ENCODE data around the gene PTPRQ.
A peak's percentile ranks its signal among the peaks of the same experiment; 100 is the strongest.

Gene PTPRQ

GRCh38 chr12:80493466-80493865 is 49.4 kb downstream of the PTPRQ start:
- no peak for DNase-seq (ENCODE audit: extremely low read depth, low read depth)
- no peak for TF ChIP-seq CTCF (IDR thresholded peaks at IDR 0.05; ENCODE audit: low read depth, low read length)

- TF ChIP-seq CTCF (IDR thresholded peaks at IDR 0.05; ENCODE audit: low read depth, low read length), result no peak
- DNase-seq (ENCODE audit: extremely low read depth, low read depth), result no peak
Observed at GRCh38 chr12:80494836-80495235, 50.8 kb downstream of the PTPRQ start.

GRCh38 chr12:80498059-80498728 is 54.2 kb downstream of the PTPRQ start:
- TF ChIP-seq CTCF (IDR thresholded peaks at IDR 0.05; ENCODE audit: low read depth, low read length), result no peak
- DNase-seq (ENCODE audit: extremely low read depth, low read depth), result no peak

- no peak for DNase-seq (ENCODE audit: extremely low read depth, low read depth)
- no peak for TF ChIP-seq CTCF (IDR thresholded peaks at IDR 0.05; ENCODE audit: low read depth, low read length)
Observed at GRCh38 chr12:80504389-80505163, 60.5 kb downstream of the PTPRQ start.

- no peak for TF ChIP-seq CTCF (IDR thresholded peaks at IDR 0.05; ENCODE audit: low read depth, low read length)
- DNase-seq (ENCODE audit: extremely low read depth, low read depth), result peak; percentile 19
Observed at GRCh38 chr12:80509781-80510556, 65.9 kb downstream of the PTPRQ start.

GRCh38 chr12:80512781-80513180 is 68.7 kb downstream of the PTPRQ start:
- no peak for TF ChIP-seq CTCF (IDR thresholded peaks at IDR 0.05; ENCODE audit: low read depth, low read length)

GRCh38 chr12:80513211-80513610 is 69.2 kb downstream of the PTPRQ start:
- DNase-seq (ENCODE audit: extremely low read depth, low read depth), result no peak
- TF ChIP-seq CTCF (IDR thresholded peaks at IDR 0.05; ENCODE audit: low read depth, low read length), result no peak

More at GRCh38 chr12:80512781-80513180, 68.7 kb downstream of the PTPRQ start:
- no peak for DNase-seq (ENCODE audit: extremely low read depth, low read depth)

All from AG09319 (cell line).